NK-92 (cell line): ENCODE results near the gene VILL.

Experiments
- DNase-seq: peaks from one replicate; lab custom pipeline; 2025; ENCODE audit not compliant: unreplicated experiment; lab: John Stamatoyannopoulos, UW

The VILL gene

GRCh38 chr3:38016847-38017444, 26.4 kb downstream of the VILL start:
- no peak for DNase-seq

DNA sequence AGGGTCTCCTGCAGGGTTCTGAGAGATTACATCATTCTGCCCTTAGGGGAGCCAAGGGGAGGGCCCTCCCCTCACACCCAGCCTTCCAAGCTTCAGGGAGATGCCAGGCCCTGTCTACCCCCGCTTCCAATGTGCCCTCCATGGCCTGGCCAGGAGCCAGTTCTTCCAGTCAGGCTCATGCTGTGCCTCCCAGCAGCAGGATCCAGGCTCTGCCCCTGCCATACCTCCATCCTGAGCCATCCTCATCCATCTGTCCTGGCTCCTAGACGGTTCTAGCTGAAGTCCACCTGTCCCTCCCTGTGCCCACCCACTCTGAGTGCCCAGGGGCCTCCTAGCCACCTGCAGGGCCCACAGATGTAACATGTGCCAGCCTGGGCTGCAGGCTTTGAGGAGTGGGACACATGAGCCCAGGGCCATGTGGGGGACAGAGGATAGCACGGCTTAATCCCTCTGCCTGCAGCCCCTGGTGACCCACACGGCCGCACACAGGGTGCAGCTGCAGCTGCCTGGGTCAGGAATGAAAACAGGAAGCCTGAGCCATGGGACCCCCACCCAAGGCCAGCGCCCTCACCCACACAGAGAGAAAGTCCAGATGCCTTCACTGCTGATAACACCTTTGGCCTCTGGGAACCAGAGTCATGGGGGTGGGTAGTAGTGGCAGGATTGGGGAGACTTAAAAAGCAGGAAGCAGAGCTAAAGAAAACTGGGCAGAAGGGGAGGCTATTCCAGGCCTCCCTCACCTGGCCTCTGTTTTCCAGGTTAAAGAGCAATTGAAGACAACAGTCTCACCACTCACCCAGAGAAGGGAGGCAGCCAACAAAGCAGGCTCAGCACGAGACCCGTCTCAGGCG, 27.1 kb downstream of the VILL start:
- no peak for DNase-seq

- DNase-seq: no peak
Measured at GRCh38 chr3:38018296-38019266, 28.0 kb downstream of the VILL start.

DNA sequence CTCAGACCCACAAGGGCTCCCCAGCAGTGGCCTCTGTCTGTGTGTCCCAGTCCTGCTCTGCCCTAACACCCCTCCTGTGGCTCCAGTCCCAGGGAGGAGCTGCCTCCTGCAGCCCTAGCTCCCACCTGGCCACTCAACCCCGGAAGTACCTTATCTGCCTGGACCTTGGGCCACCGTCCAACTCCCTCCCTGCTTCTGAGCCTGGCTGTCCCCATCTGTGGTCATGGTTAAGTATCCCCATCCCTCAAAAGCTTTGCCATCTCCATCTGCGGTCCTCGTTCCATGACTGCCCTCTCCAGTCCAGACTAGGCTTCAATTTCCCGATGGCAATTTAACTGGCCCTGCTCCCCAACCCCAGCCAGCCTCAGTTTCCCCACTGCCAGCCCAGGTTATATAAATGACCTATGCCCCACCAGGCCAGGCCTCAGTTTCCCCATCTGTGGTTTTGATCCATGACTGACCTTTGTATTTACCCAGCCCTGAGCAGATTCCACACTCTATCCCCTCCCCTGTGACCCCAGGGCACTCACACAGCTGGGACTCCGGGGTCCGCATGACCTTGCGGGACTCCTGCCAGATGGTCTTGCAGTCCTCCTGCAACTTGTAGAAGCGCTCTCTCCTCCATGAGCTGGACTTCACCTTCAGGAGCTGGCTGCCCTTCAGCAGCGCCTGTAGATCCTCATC, 29.2 kb downstream of the VILL start:
- no peak for DNase-seq

GRCh38 chr3:38020342-38020726, 29.7 kb downstream of the VILL start:
- DNase-seq: no peak

- DNase-seq: no peak
Measured at GRCh38 chr3:38021196-38021595, 30.6 kb downstream of the VILL start.

GRCh38 chr3:38022301-38022700, 31.7 kb downstream of the VILL start:
- DNase-seq: no peak

DNA sequence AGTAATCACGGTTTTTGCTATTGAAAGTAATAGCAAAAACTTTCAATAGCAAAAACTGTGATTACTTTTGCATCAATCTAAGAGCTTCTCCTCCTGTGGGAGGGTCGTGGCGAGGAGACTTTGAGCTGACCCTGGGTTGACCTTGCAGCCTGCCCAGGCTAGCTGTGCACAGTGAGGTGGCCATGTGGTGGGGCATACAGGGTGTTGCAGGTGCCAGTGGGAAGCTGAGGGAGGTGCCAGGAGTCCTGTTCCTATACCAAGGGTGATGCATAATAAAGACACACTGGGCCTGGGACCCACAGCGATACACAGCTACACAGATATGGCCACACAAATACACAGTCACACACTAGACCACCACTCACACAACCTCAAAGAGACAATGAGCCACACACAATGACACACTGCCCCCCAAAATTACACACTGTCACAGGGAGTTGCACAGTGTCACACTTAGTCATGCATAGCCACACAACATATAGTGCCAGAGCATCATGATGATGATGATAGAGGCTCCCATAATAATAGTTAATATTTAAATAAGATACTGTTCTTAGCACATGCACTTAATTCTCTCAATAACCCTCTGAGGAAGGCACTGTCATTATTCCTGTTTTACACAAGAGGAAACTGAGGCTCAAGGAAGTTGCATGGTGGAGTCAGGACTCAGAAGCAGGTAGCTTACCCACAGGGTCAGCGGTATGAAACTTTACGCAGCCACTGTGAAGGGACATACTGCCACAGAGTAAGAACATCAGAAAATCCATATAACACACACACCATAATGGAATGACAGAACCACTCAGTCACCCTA, 32.5 kb downstream of the VILL start:
- no peak for DNase-seq

DNA sequence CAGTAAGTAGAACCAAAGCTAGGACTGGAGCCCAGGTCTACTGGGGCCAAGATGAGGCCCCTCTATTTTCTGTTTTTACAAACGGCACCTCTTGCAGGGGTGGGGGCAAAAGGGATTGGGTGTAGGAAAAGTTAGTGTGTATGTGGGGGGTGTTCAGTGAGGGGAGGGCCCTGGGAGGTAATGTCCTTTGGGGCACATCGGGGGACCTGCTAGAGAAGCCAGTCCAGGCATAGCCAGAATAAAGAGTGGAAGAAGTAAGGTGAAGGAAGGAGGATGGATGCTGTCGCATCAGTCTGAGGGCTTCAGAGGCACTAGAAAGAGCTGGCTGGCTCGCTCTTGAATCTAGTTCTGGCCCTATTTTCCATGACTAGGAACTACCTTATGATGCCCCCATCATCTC, 36.3 kb downstream of the VILL start:
- no peak for DNase-seq

- DNase-seq: no peak
Measured at GRCh38 chr3:38027466-38028465, 37.2 kb downstream of the VILL start.

DNA sequence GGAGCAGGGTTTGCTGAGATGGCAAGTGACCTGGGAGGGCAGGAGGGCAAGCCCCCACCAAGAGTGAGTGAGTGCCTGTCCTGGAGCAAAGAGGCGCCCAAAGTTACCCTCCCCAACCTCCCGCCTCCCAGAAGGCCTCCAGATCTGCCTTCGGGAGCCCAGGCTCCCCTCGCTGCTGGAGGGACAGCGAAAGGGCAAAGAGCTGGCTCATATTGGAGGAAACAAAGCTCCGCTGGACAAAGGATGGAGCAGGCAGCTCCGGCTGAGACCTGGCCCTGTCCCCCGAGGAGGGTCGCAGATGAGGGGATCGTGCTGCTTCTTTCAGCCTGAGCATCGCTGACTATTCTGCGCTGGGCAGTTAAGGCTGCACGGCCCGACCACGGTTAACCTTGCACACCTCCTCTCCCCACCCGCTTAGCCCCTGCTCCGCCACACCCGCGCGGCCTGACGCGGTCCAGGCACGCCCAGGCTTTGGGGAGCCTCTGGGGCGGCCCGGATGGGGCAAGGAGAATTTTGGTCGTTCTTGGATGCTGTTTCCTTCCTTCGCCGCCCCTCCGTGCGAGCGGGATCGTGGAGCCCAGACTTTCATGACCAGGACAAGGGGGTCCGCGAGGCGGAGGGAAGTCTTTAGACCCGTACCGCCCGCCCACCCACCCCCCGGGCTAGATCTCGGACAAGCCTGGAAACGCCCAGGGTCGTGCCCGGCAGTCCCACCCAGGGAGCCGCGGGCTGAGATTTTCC, 38.2 kb downstream of the VILL start:
- no peak for DNase-seq

- DNase-seq: no peak
Measured at GRCh38 chr3:38029400-38030125, 39.0 kb downstream of the VILL start, which contains the start of gene PLCD1. Gene PLCD1, minus strand, starts transcription at chr3:38029642. Its CDS starts 103 bp downstream, at chr3:38029539.

GRCh38 chr3:38030126-38031021, 39.8 kb downstream of the VILL start:
- no peak for DNase-seq

DNA sequence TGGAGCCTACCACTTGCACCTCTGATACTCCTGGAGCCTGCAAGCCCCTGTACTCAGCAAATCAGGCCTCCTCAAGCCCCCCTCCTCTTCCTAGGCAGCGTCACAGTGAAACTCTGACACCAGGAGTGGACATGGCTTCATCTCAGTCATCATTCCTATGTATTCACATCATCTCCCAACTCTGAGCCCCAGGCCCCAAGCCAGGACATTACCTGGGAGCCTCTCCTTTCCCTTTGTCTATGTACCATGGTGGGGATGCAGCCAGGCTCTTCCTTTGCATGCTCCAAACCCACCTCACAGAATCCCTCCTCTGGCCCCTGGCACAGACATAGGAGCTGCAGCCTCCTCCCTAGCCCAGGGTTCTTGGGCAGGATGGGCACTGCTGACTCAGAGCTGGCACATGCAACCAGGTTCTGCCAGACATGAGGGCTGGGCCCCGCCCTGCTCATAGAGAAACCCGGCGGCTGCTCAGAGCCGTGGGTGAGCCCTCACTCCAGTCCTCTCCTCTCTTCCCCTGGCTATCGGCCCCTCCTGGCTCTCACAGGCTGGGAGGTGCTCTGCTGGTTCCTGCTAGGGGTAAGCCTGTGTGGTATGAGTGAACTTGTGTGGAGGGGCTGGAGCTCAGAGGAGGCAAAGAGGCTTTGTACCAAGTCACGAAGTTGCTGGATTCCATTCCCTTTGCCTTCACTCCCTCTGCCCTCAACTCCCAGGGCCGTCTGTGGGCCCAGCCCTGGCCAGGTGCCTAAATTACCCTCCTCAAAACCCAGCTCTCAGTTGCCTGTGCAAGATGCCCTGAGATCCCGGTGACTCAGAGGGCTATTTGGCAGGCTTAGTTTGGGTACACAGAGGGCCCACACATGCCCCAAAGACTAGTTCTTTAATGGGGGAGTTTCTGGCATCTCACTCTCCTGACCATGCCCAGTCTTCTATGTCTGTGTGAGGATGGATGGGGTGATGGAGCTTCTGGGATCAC, 40.7 kb downstream of the VILL start:
- DNase-seq: no peak

- DNase-seq: no peak
Measured at GRCh38 chr3:38032328-38032865, 41.8 kb downstream of the VILL start.
